Stomach (tissue), 9 donors: ENCODE data around the gene CTF1. TPM values are rescaled to one million over a fixed set of nuclear protein-coding genes. Genes with fewer than 3 reads are reported as not detected.
"Not testable (repeated sequence)": the region's sequence is repeated elsewhere in the genome, so short reads cannot be mapped to it uniquely, and the experiment has no call there.

Experiments
- DNase-seq, 2 donors: peaks; one replicate each; pipeline versions ENCODE4 v3.0.0 to v3.0.0-alpha.2; 2013 to 2019
- H3K27ac ChIP-seq, 5 donors: fragments of 200-600 bp in 4 of 5; sonication (generic) in 4 of 5; one replicate each; pipeline ENCODE4 v1.5.1; 2013 to 2019; ENCODE audit warnings: mild to moderate bottlenecking in 1 of 5, moderate library complexity in 1 of 5
- H3K27me3 ChIP-seq, 3 donors: fragments of 200-600 bp; sonication (generic); one replicate each; pipeline ENCODE4 v1.5.1; 2017 to 2019; ENCODE audit warnings: mixed run types in 1 of 3
- H3K36me3 ChIP-seq, 4 donors: fragments of 200-600 bp; sonication (generic); 1 replicate in 3 of 4; 2 replicates in 1 of 4; pipeline ENCODE4 v1.5.1; 2016 to 2019
- H3K4me1 ChIP-seq, 4 donors: fragments of 200-600 bp; sonication (generic); one replicate each; pipeline ENCODE4 v1.5.1; 2016 to 2019
- H3K4me3 ChIP-seq, 4 donors: fragments of 200-600 bp; sonication (generic) in 3 of 4; one replicate each; pipeline ENCODE4 v1.5.1; 2016 to 2019; ENCODE audit warnings: mild to moderate bottlenecking in 1 of 4
- H3K9me3 ChIP-seq, 4 donors: fragments of 200-600 bp; sonication (generic); one replicate each; pipeline ENCODE4 v1.5.1; 2016 to 2019
- CTCF ChIP-seq, 7 experiments: fragments of 450-650 bp in 4 of 7; fragments of 200-600 bp in 3 of 7; sonication (generic) in 3 of 7; IDR thresholded peaks; one replicate each; pipeline ENCODE4 v1.5.1; 2016 to 2019; ENCODE audit warnings: antibody characterized with exemption in 7 of 7, control low read depth in 2 of 7, mild to moderate bottlenecking in 1 of 7
- EP300 ChIP-seq: sonication (generic); formaldehyde crosslinking; IDR thresholded peaks from one replicate; pipeline ENCODE4 v1.6.1; 2017; ENCODE audit warnings: antibody characterized with exemption
- POLR2A ChIP-seq, 4 donors: fragments of 450-650 bp; IDR thresholded peaks; one replicate each; pipeline ENCODE4 v1.6.1; 2016; ENCODE audit warnings: antibody characterized with exemption in 4 of 4, control low read depth in 2 of 4, mild to moderate bottlenecking in 1 of 4, moderate library complexity in 1 of 4
- POLR2AphosphoS5 ChIP-seq, 3 donors: sonication (generic); formaldehyde crosslinking; IDR thresholded peaks; one replicate each; pipeline ENCODE4 v1.6.1; 2016; ENCODE audit warnings: antibody characterized with exemption in 3 of 3
- WGBS, 5 donors: extraction: QIAGEN DNeasy Blood & Tissue Kit in 3 of 5; methylation state at CpG; one replicate each; pipeline versions ENCODE4 v1.1.5 to v1.1.7; 2013 to 2018; 5-methylcytosine and 5-hydroxymethylcytosine counted together
- intact Hi-C: fragments of 100-400 bp; cut with DNase I; formaldehyde crosslinking; loops from one replicate; pipeline ENCODE4 v1.15.1; 2023; ENCODE audit warnings: low total_unique reads
- polyA plus RNA-seq, 3 donors: library from polyadenylated mRNA; stranded (reverse); fragments of 200-250 nt; gene quantifications; one replicate each; pipeline ENCODE4 v1.2.3, GENCODE V29; 2013
- total RNA-seq, 5 donors: library from RNA; depleted of rRNA; stranded (reverse); fragments of >200 nt; gene quantifications; one replicate each; pipeline versions ENCODE4 v1.1.0 to v1.2.3, GENCODE V29; 2014 to 2016
- donor health status: healthy with polysubstance abuse.
- donor health status: Bipolar disorder and iron deficiency.
- donor health status: healthy.

CTF1 gene
- total and polyA plus RNA-seq, 8 donors, result 0.29 to 4.5 (median 2.2) TPM; not detected in 2

GRCh38 chr16:30858111-30858495 lies 38.3 kb upstream of the CTF1 start:
- Histone ChIP-seq H3K4me1 (no peaks in the 10 kb centered on the region), H3K4me3 (no peak overlapping the region), H3K36me3 (peaks cover 0 to 20% (median 11%) of the 10 kb centered on the region in 4 donors), H3K27ac (no peak overlapping the region), H3K27me3 (no peaks in the 10 kb centered on the region), H3K9me3 (no peaks in the 10 kb centered on the region)
- DNase-seq, result no peak
- no peak for TF ChIP-seq POLR2A (IDR thresholded peaks at IDR 0.05)
- TF ChIP-seq CTCF (IDR thresholded peaks at IDR 0.05), result no peak
- TF ChIP-seq EP300, result no peak
- no peak for TF ChIP-seq POLR2AphosphoS5 (IDR thresholded peaks at IDR 0.05)
- WGBS, 5 donors, result 82 to 93% (median 88%) methylated on average over 3 of the region's 3 CpGs
- intact Hi-C loops, result no loop called here

GRCh38 chr16:30858829-30859423 lies 37.5 kb upstream of the CTF1 start:
- no peaks in the 10 kb centered on the region for H3K9me3 ChIP-seq
- no peak overlapping the region for H3K27ac ChIP-seq
- intact Hi-C loops, result no loop called here
- H3K4me1 ChIP-seq, result no peaks in the 10 kb centered on the region
- H3K4me3 ChIP-seq, result no peak overlapping the region
- H3K36me3 ChIP-seq, result peaks cover 0 to 13% (median 5%) of the 10 kb centered on the region in 4 donors
- TF ChIP-seq POLR2A (IDR thresholded peaks at IDR 0.05) (no peak), CTCF (IDR thresholded peaks at IDR 0.05) (no peak), POLR2AphosphoS5 (IDR thresholded peaks at IDR 0.05) (no peak), EP300 (no peak)
- H3K27me3 ChIP-seq, result no peaks in the 10 kb centered on the region
- no peak for DNase-seq
- WGBS, 5 donors, result 78 to 84% (median 80%) methylated on average over 4 of the region's 4 CpGs

- DNase-seq, H3K9me3 ChIP-seq, intact Hi-C loops, H3K27ac ChIP-seq, H3K4me1 ChIP-seq, H3K4me3 ChIP-seq, H3K36me3 ChIP-seq, H3K27me3 ChIP-seq: not testable (repeated sequence)
- 80 to 90% (median 88%) methylated on average over 7 of the region's 7 CpGs for WGBS, 5 donors
These were observed 35.7 kb upstream of the CTF1 start for GRCh38 chr16:30860729-30861128.

GRCh38 chr16:30863178-30863577 lies 33.2 kb upstream of the CTF1 start:
- H3K4me3 ChIP-seq, intact Hi-C loops, H3K4me1 ChIP-seq, H3K27me3 ChIP-seq, DNase-seq, H3K36me3 ChIP-seq, H3K9me3 ChIP-seq, H3K27ac ChIP-seq: not testable (repeated sequence)
- WGBS, 5 donors, result 86 to 99% (median 91%) methylated on average over 3 of the region's 3 CpGs

- H3K27me3 ChIP-seq, result no peaks in the 10 kb centered on the region
- TF ChIP-seq POLR2A (IDR thresholded peaks at IDR 0.05) (no peak), EP300 (no peak), POLR2AphosphoS5 (IDR thresholded peaks at IDR 0.05) (no peak), CTCF (IDR thresholded peaks at IDR 0.05) (no peak)
- H3K9me3 ChIP-seq, result no peaks in the 10 kb centered on the region
- H3K36me3 ChIP-seq, result peaks cover 0 to 3% (median 0%) of the 10 kb centered on the region in 4 donors
- intact Hi-C loops, result no loop called here
- H3K4me3 ChIP-seq, result no peak overlapping the region
- 70 to 83% (median 78%) methylated on average over 6 of the region's 6 CpGs for WGBS, 5 donors
- no peaks in the 10 kb centered on the region for H3K4me1 ChIP-seq
- H3K27ac ChIP-seq, result no peak overlapping the region
- no peak for DNase-seq
These were observed 30.4 kb upstream of the CTF1 start for GRCh38 chr16:30866031-30866430.
